Stimulated activated CD8-positive, alpha-beta memory T cell treated with anti-CD3 and anti-CD28 coated beads, Interleukin-15, amount 100 ng/mL, for 48 hours (primary cell): Measurements from ENCODE around the gene NDE1.
"Not testable (repeated sequence)": the region's sequence is repeated elsewhere in the genome, so short reads cannot be mapped to it uniquely, and the experiment has no call there.

Experiments
- DNase-seq, 2 donors: peaks; one replicate each; pipeline ENCODE4 v3.0.0-alpha.2; 2020; ENCODE audit warnings: low read depth in 2 of 2

The NDE1 gene

GRCh38 chr16:15650019-15650697, at the start of gene NDE1:
Gene NDE1 (plus strand): TSS chr16:15650245. CDS start chr16:15664779, 14,534 bp downstream.
- DNase-seq: peak; percentile 83 to 84

GRCh38 chr16:15601212-15601879, 48.7 kb upstream of the NDE1 start:
- no peak for DNase-seq

- DNase-seq: no peak
Observed at GRCh38 chr16:15602285-15603044, 47.6 kb upstream of the NDE1 start.

GRCh38 chr16:15604460-15605440, 45.3 kb upstream of the NDE1 start:
- DNase-seq: no peak

- no peak for DNase-seq
Observed at GRCh38 chr16:15605839-15606517, 44.1 kb upstream of the NDE1 start.

DNA sequence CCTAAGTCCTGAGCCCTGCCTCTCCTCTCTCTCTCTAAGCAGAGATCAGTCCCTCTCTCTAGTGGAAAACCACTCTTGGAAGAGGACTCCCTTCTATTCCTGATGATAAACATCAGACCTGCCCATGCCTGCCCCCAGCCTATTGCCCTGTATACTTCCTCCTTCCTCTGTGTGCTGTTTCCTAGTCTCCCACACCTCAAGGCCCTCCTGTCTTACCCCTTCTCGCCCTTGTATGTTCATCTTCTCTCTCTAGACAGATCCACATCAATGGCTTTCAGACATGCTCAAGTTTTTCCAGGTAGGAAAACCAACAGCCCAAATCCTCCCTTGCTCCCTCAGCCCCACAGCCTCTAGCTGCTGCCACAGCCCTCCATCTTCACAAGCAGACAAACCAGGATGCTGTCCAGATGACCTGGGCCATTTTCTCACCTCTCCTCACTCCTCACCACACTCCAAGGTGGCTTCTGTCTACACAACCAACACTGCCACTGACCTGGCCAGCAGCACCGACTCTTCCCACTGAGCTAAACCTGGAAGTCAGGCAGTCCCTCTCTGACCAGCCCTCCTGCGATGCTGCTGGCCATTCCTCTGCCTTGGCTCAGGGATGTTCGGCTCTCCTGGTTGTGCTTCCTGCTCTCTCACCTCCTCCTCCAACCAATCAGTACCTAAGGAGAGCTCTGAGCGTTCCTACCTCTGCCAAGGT, 43.4 kb upstream of the NDE1 start:
- DNase-seq: no peak

DNA sequence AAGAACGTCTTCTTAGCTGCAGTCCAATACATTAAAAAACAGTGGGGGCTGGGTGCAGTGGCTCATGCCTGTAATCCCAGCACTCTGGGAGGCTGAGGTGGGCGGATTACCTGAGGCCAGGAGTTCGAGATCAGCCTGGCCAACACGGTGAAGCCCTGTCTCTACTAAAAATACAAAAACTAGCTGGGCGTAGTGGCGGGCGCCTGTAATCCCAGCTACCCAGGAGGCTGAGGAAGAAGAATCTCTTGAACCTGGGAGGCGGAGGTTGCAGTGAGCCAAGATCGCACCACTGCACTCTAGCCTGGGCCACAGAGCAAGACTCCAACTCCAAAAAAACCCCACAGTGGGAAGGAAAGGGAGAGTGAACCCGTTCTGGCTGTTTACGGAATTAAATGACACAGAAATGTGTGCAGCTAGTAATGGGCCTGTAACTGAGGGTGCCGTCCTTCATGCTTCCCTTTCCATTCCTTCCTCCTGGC, 42.8 kb upstream of the NDE1 start:
- DNase-seq: not testable (repeated sequence)

DNA sequence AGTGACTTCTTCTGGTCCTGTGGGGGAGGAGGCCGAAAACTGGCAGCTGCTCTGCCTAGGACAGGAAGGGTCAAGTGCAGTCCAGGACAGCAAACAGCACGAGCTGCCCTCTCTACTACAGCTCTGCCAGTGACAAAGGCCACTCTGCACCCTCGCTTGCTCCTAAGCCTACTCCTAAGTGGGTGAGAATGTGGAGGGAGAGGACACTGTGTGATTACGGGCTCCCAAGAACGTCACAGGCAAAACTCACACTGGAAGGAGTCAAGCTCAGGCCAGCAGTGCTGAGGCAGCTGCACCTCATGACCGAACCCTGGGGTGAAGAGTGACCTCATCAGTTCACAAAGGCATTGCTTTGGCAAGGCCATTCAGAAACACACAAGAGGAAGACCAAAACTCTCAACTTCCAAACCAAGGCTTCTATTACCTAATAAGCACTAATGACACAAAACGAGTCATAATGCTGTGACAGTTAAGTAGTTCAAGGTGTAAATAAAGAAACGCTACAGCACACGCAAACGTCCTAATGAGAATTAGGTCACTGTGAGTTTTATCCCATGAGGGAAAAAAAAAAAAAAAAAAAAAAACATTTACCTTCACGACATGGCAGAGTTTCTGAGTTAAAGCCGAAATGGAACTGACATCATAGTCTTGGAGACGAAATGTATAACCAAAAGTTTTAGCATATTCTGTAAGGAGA, 42.2 kb upstream of the NDE1 start:
- DNase-seq: no peak

- DNase-seq: no peak
Observed at GRCh38 chr16:15608398-15609285, 41.4 kb upstream of the NDE1 start.

DNA sequence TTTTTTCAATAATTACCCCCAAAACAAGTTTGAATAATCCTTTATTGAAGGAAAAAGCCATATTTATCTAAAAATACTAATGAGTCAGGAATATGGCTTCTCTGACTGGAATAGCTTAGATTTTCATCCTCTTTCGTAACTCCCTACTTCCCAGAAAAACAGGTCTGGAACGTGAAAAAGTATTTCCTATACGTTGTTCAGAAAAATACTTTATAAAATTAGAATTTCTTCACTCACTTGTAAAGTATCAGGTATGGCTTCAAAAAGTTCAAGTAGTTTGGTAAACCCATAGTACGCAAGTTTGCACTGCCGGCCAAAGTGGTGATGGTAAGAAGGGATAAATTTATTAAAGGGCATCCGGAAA, 40.8 kb upstream of the NDE1 start:
- no peak for DNase-seq

GRCh38 chr16:15610369-15610871, 39.6 kb upstream of the NDE1 start:
- no peak for DNase-seq

DNA sequence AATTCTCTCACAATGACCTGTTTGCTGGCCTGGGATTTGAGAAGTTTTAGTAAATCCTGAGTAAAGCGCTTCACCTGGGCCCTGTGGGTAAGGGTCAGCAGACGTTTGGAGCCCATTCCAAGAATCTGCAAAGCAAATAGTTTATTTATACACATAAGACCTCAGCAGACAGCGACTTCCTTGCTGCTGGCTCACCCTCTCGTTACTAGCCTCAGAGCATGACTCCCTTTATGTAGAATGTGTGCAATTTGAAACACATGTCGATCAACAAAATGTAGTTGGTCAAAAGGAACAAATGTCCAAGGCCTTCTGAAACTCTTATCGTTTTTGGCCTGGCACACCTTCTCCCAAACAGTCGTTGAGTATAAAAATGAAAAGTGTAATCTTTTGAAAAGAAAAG, 38.4 kb upstream of the NDE1 start:
- no peak for DNase-seq

DNA sequence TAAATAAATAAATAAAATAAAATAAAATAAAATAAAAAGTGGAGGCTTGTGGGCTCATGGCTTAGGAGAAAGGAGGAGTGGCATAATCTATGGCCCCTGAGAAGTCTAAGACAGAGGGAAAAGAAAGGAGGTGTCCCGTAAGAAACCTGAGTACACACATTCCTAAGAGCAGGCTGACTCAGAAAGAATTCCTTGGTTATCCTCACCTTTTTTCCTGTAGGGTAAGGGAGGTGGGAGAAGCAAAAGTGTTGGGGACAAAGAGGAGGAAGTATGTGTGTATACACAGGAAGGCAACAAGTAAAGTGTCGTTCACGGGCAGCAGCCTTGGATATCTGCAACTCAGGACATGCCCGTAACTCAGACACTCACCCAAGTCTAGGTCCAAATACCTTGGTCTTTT, 36.4 kb upstream of the NDE1 start:
- no peak for DNase-seq

- DNase-seq: no peak
Observed at GRCh38 chr16:15616012-15616411, 34.0 kb upstream of the NDE1 start.

- no peak for DNase-seq
Observed at GRCh38 chr16:15616475-15617165, 33.4 kb upstream of the NDE1 start.

- no peak for DNase-seq
Observed at GRCh38 chr16:15617901-15618300, 32.1 kb upstream of the NDE1 start.

GRCh38 chr16:15618392-15618791, 31.7 kb upstream of the NDE1 start:
- no peak for DNase-seq
